Endothelial cell (in vitro differentiated cells): ENCODE data around the gene KIAA1755. TPM values are rescaled to one million over a fixed set of nuclear protein-coding genes. Genes with fewer than 3 reads are reported as not detected.

ENCODE experiments used
- DNase-seq: peaks from one replicate; pipeline ENCODE4 v3.0.0; 2021; ENCODE audit warnings: low spot score
- H3K27ac Mint-ChIP-seq: one replicate; pipeline ENCODE4 v1.8.0; 2021; ENCODE audit warnings: mixed read lengths, inconsistent platforms; ENCODE audit not compliant: unreplicated experiment
- H3K27me3 Mint-ChIP-seq: one replicate; pipeline ENCODE4 v1.8.0; 2021; ENCODE audit warnings: mild to moderate bottlenecking, moderate library complexity, mixed read lengths, inconsistent platforms; ENCODE audit not compliant: unreplicated experiment
- H3K36me3 Mint-ChIP-seq: one replicate; pipeline ENCODE4 v1.8.0; 2021; ENCODE audit warnings: mild to moderate bottlenecking, low read depth, mixed read lengths, inconsistent platforms; ENCODE audit not compliant: unreplicated experiment
- H3K4me1 Mint-ChIP-seq: one replicate; pipeline ENCODE4 v1.8.0; 2021; ENCODE audit warnings: mild to moderate bottlenecking, mixed read lengths, inconsistent platforms; ENCODE audit not compliant: unreplicated experiment
- H3K4me3 Mint-ChIP-seq: one replicate; pipeline ENCODE4 v1.8.0; 2021; ENCODE audit warnings: mild to moderate bottlenecking, mixed read lengths, inconsistent platforms; ENCODE audit not compliant: unreplicated experiment
- H3K9me3 Mint-ChIP-seq: one replicate; pipeline ENCODE4 v1.8.0; 2021; ENCODE audit warnings: mixed read lengths, inconsistent platforms; ENCODE audit not compliant: unreplicated experiment
- CTCF ChIP-seq: fragments of 200-600 bp; sonication (generic); IDR thresholded peaks from one replicate; pipeline ENCODE4 v1.5.0; 2021; ENCODE audit warnings: antibody characterized with exemption; ENCODE audit not compliant: unreplicated experiment
- total RNA-seq: library from RNA; stranded (reverse); fragmentation: NEBNext Ultra II Directional; extraction: Animal tissue kit (Norgen Biotek cat#: 25700); gene quantifications from one replicate; pipeline ENCODE4 v1.2.1, GENCODE V29; 2021; ENCODE audit not compliant: unreplicated experiment

KIAA1755 gene
- total RNA-seq, 1 donor from 2014 or later: not detected

GRCh38 chr20:38229376-38230252 lies 30.9 kb downstream of the KIAA1755 start:
- Mint-ChIP-seq H3K9me3 (no peaks in the 10 kb centered on the region), H3K4me1 (peaks cover under 1% of the 10 kb centered on the region), H3K27ac (no peak overlapping the region), H3K36me3 (no peaks in the 10 kb centered on the region), H3K27me3 (peaks cover 3% of the 10 kb centered on the region), H3K4me3 (no peak overlapping the region)
- TF ChIP-seq CTCF: peak; percentile 55
- DNase-seq: peak; percentile 63

- TF ChIP-seq CTCF: no peak
- no peak for DNase-seq
- Mint-ChIP-seq H3K4me3 (peak overlapping the region; percentile 42), H3K27me3 (peaks cover 3% of the 10 kb centered on the region), H3K36me3 (no peaks in the 10 kb centered on the region), H3K27ac (no peak overlapping the region), H3K4me1 (peaks cover 7% of the 10 kb centered on the region), H3K9me3 (no peaks in the 10 kb centered on the region)
Measured at GRCh38 chr20:38228436-38228835, 32.1 kb downstream of the KIAA1755 start.

GRCh38 chr20:38227420-38228360 lies 32.8 kb downstream of the KIAA1755 start:
- Mint-ChIP-seq H3K4me1 (peaks cover 11% of the 10 kb centered on the region), H3K27ac (no peak overlapping the region), H3K27me3 (peaks cover 3% of the 10 kb centered on the region), H3K36me3 (no peaks in the 10 kb centered on the region), H3K4me3 (no peak overlapping the region), H3K9me3 (no peaks in the 10 kb centered on the region)
- DNase-seq: no peak
- no peak for TF ChIP-seq CTCF

- peaks cover 5% of the 10 kb centered on the region for H3K27me3 Mint-ChIP-seq
- H3K4me1 Mint-ChIP-seq: peaks cover 11% of the 10 kb centered on the region
- no peak for TF ChIP-seq CTCF
- DNase-seq: no peak
- H3K36me3 Mint-ChIP-seq: no peaks in the 10 kb centered on the region
- H3K27ac Mint-ChIP-seq: no peak overlapping the region
- no peaks in the 10 kb centered on the region for H3K9me3 Mint-ChIP-seq
- H3K4me3 Mint-ChIP-seq: no peak overlapping the region
Measured at GRCh38 chr20:38226553-38226952, 34.0 kb downstream of the KIAA1755 start.
